K562 (cell line): ENCODE measurements around the gene RPS6KA2. TPM values are rescaled to one million over a fixed set of nuclear protein-coding genes. Genes with fewer than 3 reads are reported as not detected.

Experiments
- ATAC-seq: fragments of 200-7000 bp; cut with Tn5 transposase; 3 replicates; pipeline ENCODE4 v1.9.1; 2020; ENCODE audit warnings: moderate library complexity
- BruUV-seq: library from RNA; stranded (reverse); fragments of 400-500 nt; replicated peaks from 2 replicates; lab custom pipeline; 2021; lab: Mats Ljungman, UMichigan
- CTCF ChIA-PET: fragments of 300-600 bp; formaldehyde crosslinking; extraction: SDS; loops from one replicate; lab custom pipeline; 2021; ENCODE audit warnings: low intra/inter-chr PET ratio; lab: Yijun Ruan, JAX
- POLR2A ChIA-PET: fragments of 300-600, 350-650 bp; sonication (Branson Sonifier 250); formaldehyde crosslinking; extraction: SDS; loops from one replicate; lab custom pipeline; 2021; ENCODE audit warnings: antibody characterized with exemption, inconsistent platforms; lab: Yijun Ruan, JAX
- DNase-seq, 4 experiments: peaks; one replicate each; pipeline versions ENCODE4 v3.0.0 to v3.0.0-alpha.2; 2011 to 2018; ENCODE audit warnings: low spot score in 3 of 4, mixed read lengths in 3 of 4; ENCODE audit errors: extremely low read depth in 1 of 4
- FAIRE-seq: peaks from 2 replicates; lab custom pipeline; 2011; peaks lifted over from hg19 to GRCh38; lab: Jason Lieb, UNC
- H2AFZ ChIP-seq: 2 replicates; pipeline ENCODE4 v1.6.0; 2011; ENCODE audit warnings: low read depth, low read length, control low read depth, inconsistent platforms
- H3K27ac ChIP-seq: fragments of 200-600 bp; 3 replicates; pipeline ENCODE4 v1.8.0; 2011; ENCODE audit warnings: low read depth, mild to moderate bottlenecking, control low read depth, inconsistent platforms, low read length, moderate library complexity, mixed read lengths; ENCODE audit errors: extremely low read depth
- H3K27me3 ChIP-seq, 2 experiments: fragments of 300-600 bp in 1 of 2; 2 replicates in 1 of 2; 3 replicates in 1 of 2; pipeline versions ENCODE4 v1.6.0 to v1.8.0; 2011; ENCODE audit warnings: inconsistent platforms in 2 of 2, low read length in 2 of 2, mild to moderate bottlenecking in 1 of 2, mixed read lengths in 1 of 2, moderate library complexity in 1 of 2; ENCODE audit not compliant: control insufficient read depth in 2 of 2, insufficient read depth in 2 of 2
- H3K36me3 ChIP-seq: fragments of 300-600 bp; 3 replicates; pipeline ENCODE4 v1.8.0; 2011; ENCODE audit warnings: mild to moderate bottlenecking, low read length, inconsistent platforms; ENCODE audit not compliant: control insufficient read depth, insufficient read depth
- H3K4me1 ChIP-seq, 2 experiments: fragments of 200-600 bp in 1 of 2; replicated peaks in 1 of 2; 2 replicates in 1 of 2; 3 replicates in 1 of 2; pipeline versions ENCODE4 v1.5.1 to v1.8.0; 2011; ENCODE audit warnings: inconsistent platforms in 2 of 2, low read length in 2 of 2, mild to moderate bottlenecking in 1 of 2, mixed read lengths in 1 of 2, moderate library complexity in 1 of 2; ENCODE audit not compliant: control insufficient read depth in 2 of 2, insufficient read depth in 2 of 2
- H3K4me2 ChIP-seq: 2 replicates; pipeline ENCODE4 v1.6.1; 2011; ENCODE audit warnings: low read length, control low read depth, inconsistent platforms, mixed read lengths; ENCODE audit not compliant: insufficient read depth
- H3K4me3 ChIP-seq: fragments of 200-600 bp; sonication (generic), shearing (Covaris generic); 2 replicates; pipeline ENCODE4 v1.5.1; 2016; ENCODE audit warnings: control low read depth, inconsistent platforms
- H3K79me2 ChIP-seq: fragments of 200-600 bp; 3 replicates; pipeline ENCODE4 v1.8.0; 2011; ENCODE audit warnings: low read length, inconsistent platforms; ENCODE audit not compliant: control insufficient read depth, insufficient read depth
- H3K9ac ChIP-seq, 2 experiments: 2 replicates each; pipeline versions ENCODE4 v1.6.0 to v1.6.1; 2011; ENCODE audit warnings: low read depth in 2 of 2, low read length in 2 of 2, control low read depth in 1 of 2, inconsistent platforms in 1 of 2, mild to moderate bottlenecking in 1 of 2, mixed read lengths in 1 of 2; ENCODE audit not compliant: insufficient read depth in 1 of 2
- H3K9me1 ChIP-seq: one replicate; pipeline ENCODE4 v1.6.0; 2011; ENCODE audit warnings: inconsistent platforms, mild to moderate bottlenecking, low read length, moderate library complexity; ENCODE audit not compliant: control insufficient read depth, insufficient read depth
- H3K9me3 ChIP-seq: replicated peaks from 2 replicates; pipeline ENCODE4 v1.5.1; 2011; ENCODE audit warnings: low read depth, low read length, inconsistent platforms; ENCODE audit not compliant: control insufficient read depth, insufficient read depth
- H4K20me1 ChIP-seq: replicated peaks from 2 replicates; pipeline ENCODE4 v1.6.1; 2011; ENCODE audit warnings: low read length, inconsistent platforms, mixed read lengths; ENCODE audit not compliant: control insufficient read depth, insufficient read depth
- ARID1B ChIP-seq: fragments of 450-650 bp; IDR thresholded peaks from 2 replicates; pipeline ENCODE4 v1.6.1; 2016; ENCODE audit warnings: antibody characterized with exemption, mild to moderate bottlenecking, inconsistent platforms
- CREB3 ChIP-seq: fragments of 450-650 bp; conservative IDR thresholded peaks from 2 replicates; pipeline ENCODE4 v1.6.1; 2016; ENCODE audit warnings: missing genetic modification characterization, low read depth, mild to moderate bottlenecking, missing compliant biosample characterization, moderate library complexity
- DIDO1 ChIP-seq: fragments of 450-650 bp; IDR thresholded peaks from 2 replicates; pipeline ENCODE4 v1.6.1; 2016; ENCODE audit warnings: low read depth, missing biosample characterization, missing genetic modification characterization
- EWSR1 ChIP-seq: fragments of 450-650 bp; IDR thresholded peaks from 2 replicates; pipeline ENCODE4 v1.6.1; 2018; ENCODE audit warnings: borderline replicate concordance, mild to moderate bottlenecking, low read depth, moderate library complexity; ENCODE audit not compliant: partially characterized antibody
- HINFP ChIP-seq: fragments of 450-650 bp; conservative IDR thresholded peaks from 2 replicates; pipeline ENCODE4 v1.6.1; 2016; ENCODE audit warnings: missing genetic modification characterization, low read depth, mild to moderate bottlenecking, control low read depth, missing compliant biosample characterization
- KAT2B ChIP-seq: IDR thresholded peaks from one replicate; pipeline ENCODE4 v1.6.1; 2012; ENCODE audit warnings: low read depth, mild to moderate bottlenecking, control low read depth, inconsistent platforms, low read length, moderate library complexity
- NBN ChIP-seq: fragments of 450-650 bp; IDR thresholded peaks from 2 replicates; pipeline ENCODE4 v1.6.1; 2016; ENCODE audit warnings: low read depth, mild to moderate bottlenecking
- NONO ChIP-seq, 2 experiments: fragments of 200-400 bp in 1 of 2; fragments of 450-650 bp in 1 of 2; formaldehyde crosslinking in 1 of 2; IDR thresholded peaks; 2 replicates each; pipeline ENCODE4 v1.6.1; 2017; ENCODE audit warnings: low read depth in 2 of 2, mild to moderate bottlenecking in 2 of 2, moderate library complexity in 2 of 2, low read length in 1 of 2
- RFX5 ChIP-seq: IDR thresholded peaks from 2 replicates; pipeline ENCODE4 v1.6.1; 2011; ENCODE audit warnings: low read depth, mild to moderate bottlenecking, improper control_type of control experiment, low read length
- TCF3 ChIP-seq: sonication (generic); formaldehyde crosslinking; IDR thresholded peaks from 2 replicates; pipeline ENCODE4 v1.4.0; 2020; ENCODE audit warnings: mild to moderate bottlenecking, missing genetic modification reagents
- ZBTB7A ChIP-seq: IDR thresholded peaks from 2 replicates; pipeline ENCODE4 v1.6.1; 2011; ENCODE audit warnings: low read depth, mild to moderate bottlenecking, low read length, moderate library complexity, borderline replicate concordance; ENCODE audit not compliant: control insufficient read depth
- ZNF143 ChIP-seq: sonication (generic); formaldehyde crosslinking; IDR thresholded peaks from 2 replicates; pipeline ENCODE4 v1.9.0; 2022; ENCODE audit warnings: mild to moderate bottlenecking, missing genetic modification reagents
- WGBS: fragments of 100-300 bp; shearing (Covaris generic); methylation state at CpG from one replicate; pipeline ENCODE4 v1.1.6; 2016; ENCODE audit warnings: low coverage, mixed read lengths; ENCODE audit not compliant: insufficient coverage; ENCODE audit errors: missing lambda C conversion rate; 5-methylcytosine and 5-hydroxymethylcytosine counted together
- in situ Hi-C: fragments of 300-500 bp; cut with MboI; formaldehyde crosslinking; loops from 4 replicates; pipeline ENCODE4 v1.15.0; 2018; ENCODE audit warnings: inconsistent platforms, mixed read lengths
- intact Hi-C: fragments of 100-400 bp; cut with micrococcal nuclease; formaldehyde crosslinking; loops from 2 replicates; pipeline ENCODE4 v1.14.2; 2022
- polyA plus RNA-seq, 8 experiments: library from polyadenylated mRNA; depleted of rRNA in 4 of 8; stranded (reverse) in 5 of 8; unstranded in 3 of 8; fragments of >200 nt; fragmentation: Nextera tagmentation in 2 of 8; fragmentation: Illumina TruSeq in 1 of 8; extraction: Ambion mirVana in 2 of 8; extraction: Trizol in 1 of 8; gene quantifications; 2 replicates each; pipeline versions ENCODE4 v1.2.1 to v1.2.3, GENCODE V29; 2011 to 2014; ENCODE audit warnings: inconsistent platforms in 1 of 8, missing spikeins in 1 of 8
- total RNA-seq, 7 experiments: library from RNA; depleted of rRNA in 6 of 7; stranded (reverse); fragments of >200 nt in 6 of 7; fragmentation: Illumina TruSeq in 2 of 7; extraction: Trizol in 2 of 7; gene quantifications; 2 replicates each; pipeline versions ENCODE4 v1.2.1 to v1.2.3, GENCODE V29; 2011 to 2021; ENCODE audit warnings: low replicate concordance in 1 of 7
- TF ChIP-seq, protein P1 (sequence below): fragments of 450-650 bp; IDR thresholded peaks from 2 replicates; pipeline ENCODE4 v1.6.1; 2018; ENCODE audit warnings: mild to moderate bottlenecking, low read depth; ENCODE audit not compliant: partially characterized antibody
- TF ChIP-seq, protein P2 (sequence below): fragments of 450-650 bp; formaldehyde crosslinking; IDR thresholded peaks from 2 replicates; pipeline ENCODE4 v1.4.0; 2022; ENCODE audit warnings: missing genetic modification characterization

RPS6KA2 gene
- total and polyA plus RNA-seq, 9 of the 15 experiments (the other 6 are each of a cell fraction or from before 2014, with no cell fraction given): 0.29 to 1.00 (median 0.53) TPM

DNA sequence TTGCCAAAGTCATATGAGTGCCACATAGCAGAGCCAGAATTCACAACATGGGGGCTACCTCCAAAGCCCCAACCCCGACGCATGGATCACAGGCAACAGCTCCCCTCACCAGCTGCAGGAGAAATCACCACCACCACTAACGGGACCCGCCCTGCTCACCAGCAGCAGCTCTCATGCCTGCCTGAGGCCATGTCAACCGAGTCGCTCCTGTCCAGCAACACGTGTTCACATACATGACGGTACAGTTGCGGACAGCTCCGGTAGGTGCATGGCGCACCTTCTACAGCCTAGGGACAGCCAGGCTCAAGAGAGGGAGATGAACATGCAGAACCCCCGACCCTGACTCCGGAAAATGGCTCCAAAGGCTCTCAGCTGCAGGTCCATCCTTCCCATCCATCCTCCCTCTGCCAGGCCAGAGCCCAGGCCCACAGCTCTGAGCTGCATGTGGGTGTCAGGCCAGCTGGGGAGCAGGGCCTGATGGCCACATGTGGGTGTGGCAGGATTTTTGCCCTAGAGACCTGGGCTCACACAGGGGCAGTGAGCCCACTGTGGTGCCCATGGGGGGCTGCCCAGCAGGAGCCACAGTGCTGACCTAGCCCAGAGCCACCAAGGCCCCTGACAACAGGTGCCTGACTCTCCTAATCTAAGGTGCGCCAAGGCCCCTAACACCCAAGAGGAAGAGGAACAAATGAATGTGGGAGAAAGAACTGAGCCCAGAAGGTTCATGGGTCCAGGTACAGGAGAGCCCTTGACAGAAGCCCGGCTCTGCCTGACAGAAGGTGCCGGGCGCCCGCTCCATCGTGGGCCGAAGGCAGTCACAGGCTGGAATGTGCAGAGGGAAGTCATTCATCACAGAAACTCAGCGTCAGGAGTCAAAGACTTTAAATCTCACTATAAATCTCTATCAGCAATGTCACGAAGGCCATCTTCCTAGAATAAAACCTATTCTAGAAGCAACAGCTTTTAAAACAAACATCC is 10.5 kb downstream of the RPS6KA2 start:
- CTCF ChIA-PET: no interaction called here
- no peak overlapping the region for H3K4me2 ChIP-seq
- TF ChIP-seq EWSR1 (no peak), NONO (IDR thresholded peaks at IDR 0.05; ENCODE audit: low read depth in 2 of 2, low read length in 1 of 2) (no peak), TCF3 (CRISPR knock-in tag) (no peak), NBN (no peak), ARID1B (no peak), DIDO1 (no peak), RFX5 (no peak), ZBTB7A (no peak), CREB3 (tag) (no peak), ZNF143 (CRISPR knock-in tag) (no peak), HINFP (no peak), KAT2B (no peak)
- TF ChIP-seq, protein P1, sequence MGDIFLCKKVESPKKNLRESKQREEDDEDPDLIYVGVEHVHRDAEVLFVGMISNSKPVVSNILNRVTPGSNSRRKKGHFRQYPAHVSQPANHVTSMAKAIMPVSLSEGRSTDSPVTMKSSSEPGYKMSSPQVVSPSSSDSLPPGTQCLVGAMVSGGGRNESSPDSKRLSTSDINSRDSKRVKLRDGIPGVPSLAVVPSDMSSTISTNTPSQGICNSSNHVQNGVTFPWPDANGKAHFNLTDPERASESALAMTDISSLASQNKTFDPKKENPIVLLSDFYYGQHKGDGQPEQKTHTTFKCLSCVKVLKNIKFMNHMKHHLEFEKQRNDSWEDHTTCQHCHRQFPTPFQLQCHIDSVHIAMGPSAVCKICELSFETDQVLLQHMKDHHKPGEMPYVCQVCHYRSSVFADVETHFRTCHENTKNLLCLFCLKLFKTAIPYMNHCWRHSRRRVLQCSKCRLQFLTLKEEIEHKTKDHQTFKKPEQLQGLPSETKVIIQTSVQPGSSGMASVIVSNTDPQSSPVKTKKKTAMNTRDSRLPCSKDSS: no peak
- TF ChIP-seq, protein P2, sequence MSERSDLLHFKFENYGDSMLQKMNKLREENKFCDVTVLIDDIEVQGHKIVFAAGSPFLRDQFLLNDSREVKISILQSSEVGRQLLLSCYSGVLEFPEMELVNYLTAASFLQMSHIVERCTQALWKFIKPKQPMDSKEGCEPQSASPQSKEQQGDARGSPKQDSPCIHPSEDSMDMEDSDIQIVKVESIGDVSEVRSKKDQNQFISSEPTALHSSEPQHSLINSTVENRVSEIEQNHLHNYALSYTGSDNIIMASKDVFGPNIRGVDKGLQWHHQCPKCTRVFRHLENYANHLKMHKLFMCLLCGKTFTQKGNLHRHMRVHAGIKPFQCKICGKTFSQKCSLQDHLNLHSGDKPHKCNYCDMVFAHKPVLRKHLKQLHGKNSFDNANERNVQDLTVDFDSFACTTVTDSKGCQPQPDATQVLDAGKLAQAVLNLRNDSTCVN (CRISPR knock-in tag): no peak

More for the DNA sequence above, 10.5 kb downstream of the RPS6KA2 start:
- no peaks in the 10 kb centered on the region for H3K9me3 ChIP-seq
- in situ Hi-C loops (no loop called here), intact Hi-C loops (no loop called here)
- no peak overlapping the region for H3K9ac ChIP-seq
- no peak overlapping the region for H3K4me3 ChIP-seq
- WGBS: 2% methylated on average over 22 of the region's 22 CpGs
- H3K36me3 ChIP-seq: no peaks in the 10 kb centered on the region
- DNase-seq (no peak), FAIRE-seq (no peak), ATAC-seq (no peak)
- H3K27me3 ChIP-seq: peaks cover 63 to 83% of the 10 kb centered on the region in 2 experiments
- H3K27ac ChIP-seq: no peak overlapping the region
- H4K20me1 ChIP-seq: peaks cover 6% of the 10 kb centered on the region; the same call in 1 of the 2 replicates
- H3K79me2 ChIP-seq: no peaks in the 10 kb centered on the region
- no peaks in the 10 kb centered on the region for H3K9me1 ChIP-seq
- POLR2A ChIA-PET: interaction anchor here (0.7 kb wide), 1 partner anchor 11 kb away, joined by 3 read pairs; the partner anchor contains the start of gene RPS6KA2
- no peak overlapping the region for H2AFZ ChIP-seq
- BruUV-seq: no TSS peak
- no peaks in the 10 kb centered on the region for H3K4me1 ChIP-seq
